Ishikawa (cell line): Measurements from ENCODE around the gene LAMB4.

ENCODE experiments used
- CEBPB ChIP-seq: IDR thresholded peaks from 2 replicates; pipeline ENCODE4 v1.6.1; 2012
- CREB1 ChIP-seq: IDR thresholded peaks from 2 replicates; pipeline ENCODE4 v1.6.1; 2012; ENCODE audit warnings: low read depth
- EGR1 ChIP-seq: IDR thresholded peaks from 2 replicates; pipeline ENCODE4 v1.6.1; 2012
- EP300 ChIP-seq: IDR thresholded peaks from 2 replicates; pipeline ENCODE4 v1.6.1; 2012; ENCODE audit warnings: borderline replicate concordance
- FOXM1 ChIP-seq: IDR thresholded peaks from 2 replicates; pipeline ENCODE4 v1.6.1; 2012; ENCODE audit warnings: low read depth, borderline replicate concordance
- NFIC ChIP-seq: IDR thresholded peaks from 2 replicates; pipeline ENCODE4 v1.6.1; 2012
- RAD21 ChIP-seq: IDR thresholded peaks from 2 replicates; pipeline ENCODE4 v1.6.1; 2012; ENCODE audit warnings: low read depth
- TAF1 ChIP-seq: IDR thresholded peaks from 2 replicates; pipeline ENCODE4 v1.6.1; 2012; ENCODE audit warnings: low read depth, mild to moderate bottlenecking
- TCF12 ChIP-seq: IDR thresholded peaks from 2 replicates; pipeline ENCODE4 v1.6.1; 2012; ENCODE audit warnings: low read depth
- TEAD4 ChIP-seq: IDR thresholded peaks from 2 replicates; pipeline ENCODE4 v1.6.1; 2012
- YY1 ChIP-seq: IDR thresholded peaks from 2 replicates; pipeline ENCODE4 v1.6.1; 2012; ENCODE audit warnings: low read depth
- ZBTB7A ChIP-seq: IDR thresholded peaks from 2 replicates; pipeline ENCODE4 v1.6.1; 2012; ENCODE audit warnings: low read depth
- TF ChIP-seq, protein P1 (sequence below): IDR thresholded peaks from 2 replicates; pipeline ENCODE4 v1.6.1; 2012
- TF ChIP-seq, protein P2 (sequence below): IDR thresholded peaks from 2 replicates; pipeline ENCODE4 v1.6.1; 2012; ENCODE audit warnings: low read depth, mild to moderate bottlenecking
- TF ChIP-seq, protein P3 (sequence below): IDR thresholded peaks from 2 replicates; pipeline ENCODE4 v1.6.1; 2012

The LAMB4 gene

DNA sequence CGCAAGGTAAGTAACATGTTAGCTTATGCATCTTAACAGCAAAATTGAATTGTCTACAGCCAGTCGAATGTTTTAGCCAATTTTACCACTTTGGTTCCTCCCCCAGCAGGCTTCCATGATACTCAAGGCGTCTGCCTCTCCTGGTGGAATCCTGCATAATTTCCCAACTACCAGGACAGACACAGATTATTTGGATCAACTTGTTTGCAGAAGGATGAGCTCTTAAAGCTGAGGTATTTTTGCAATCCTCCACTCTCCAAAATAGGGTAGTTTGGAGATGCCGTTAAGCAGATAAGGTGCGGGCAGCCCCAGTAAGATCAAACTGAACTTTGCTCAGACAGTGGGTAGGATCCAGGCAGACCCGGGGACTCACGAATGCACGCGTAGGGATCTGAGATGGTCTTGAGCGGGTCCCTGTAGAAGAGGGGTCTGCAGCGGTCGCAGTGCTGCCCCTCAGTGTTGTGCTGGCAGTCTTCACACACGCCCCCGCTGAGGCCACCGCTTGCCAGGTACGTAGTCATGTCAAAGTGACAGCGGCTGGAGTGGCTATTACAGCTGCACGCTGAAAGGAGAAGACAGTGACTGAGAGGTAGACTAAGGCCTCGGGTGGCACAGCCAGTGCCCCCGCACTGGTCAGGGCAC lies 27.4 kb downstream of the LAMB4 start:
- TF ChIP-seq ZBTB7A (no peak), FOXM1 (no peak), CEBPB (no peak), TEAD4 (no peak), YY1 (no peak), TAF1 (no peak), EGR1 (no peak)
- TF ChIP-seq, protein P1, sequence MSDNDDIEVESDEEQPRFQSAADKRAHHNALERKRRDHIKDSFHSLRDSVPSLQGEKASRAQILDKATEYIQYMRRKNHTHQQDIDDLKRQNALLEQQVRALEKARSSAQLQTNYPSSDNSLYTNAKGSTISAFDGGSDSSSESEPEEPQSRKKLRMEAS = no peak

DNA sequence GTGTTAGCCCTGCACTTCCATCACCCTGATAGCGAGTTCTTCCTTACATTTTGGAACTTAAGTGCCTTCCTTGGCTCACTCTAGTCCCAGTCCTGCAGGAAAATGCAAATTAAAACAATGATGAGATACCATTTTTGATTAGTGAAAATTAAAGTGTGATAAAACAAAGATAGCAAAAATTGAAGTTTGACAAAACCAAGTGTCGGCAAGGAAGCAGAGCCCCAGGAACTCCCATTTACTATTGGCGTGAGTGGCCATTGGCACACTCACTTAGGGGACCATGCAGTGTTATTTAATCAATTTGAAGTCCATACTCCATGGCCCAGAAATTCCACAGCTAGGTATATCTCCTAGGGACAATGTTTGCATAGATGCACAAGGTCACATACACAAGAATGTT lies 28.4 kb downstream of the LAMB4 start:
- TF ChIP-seq, protein P2, sequence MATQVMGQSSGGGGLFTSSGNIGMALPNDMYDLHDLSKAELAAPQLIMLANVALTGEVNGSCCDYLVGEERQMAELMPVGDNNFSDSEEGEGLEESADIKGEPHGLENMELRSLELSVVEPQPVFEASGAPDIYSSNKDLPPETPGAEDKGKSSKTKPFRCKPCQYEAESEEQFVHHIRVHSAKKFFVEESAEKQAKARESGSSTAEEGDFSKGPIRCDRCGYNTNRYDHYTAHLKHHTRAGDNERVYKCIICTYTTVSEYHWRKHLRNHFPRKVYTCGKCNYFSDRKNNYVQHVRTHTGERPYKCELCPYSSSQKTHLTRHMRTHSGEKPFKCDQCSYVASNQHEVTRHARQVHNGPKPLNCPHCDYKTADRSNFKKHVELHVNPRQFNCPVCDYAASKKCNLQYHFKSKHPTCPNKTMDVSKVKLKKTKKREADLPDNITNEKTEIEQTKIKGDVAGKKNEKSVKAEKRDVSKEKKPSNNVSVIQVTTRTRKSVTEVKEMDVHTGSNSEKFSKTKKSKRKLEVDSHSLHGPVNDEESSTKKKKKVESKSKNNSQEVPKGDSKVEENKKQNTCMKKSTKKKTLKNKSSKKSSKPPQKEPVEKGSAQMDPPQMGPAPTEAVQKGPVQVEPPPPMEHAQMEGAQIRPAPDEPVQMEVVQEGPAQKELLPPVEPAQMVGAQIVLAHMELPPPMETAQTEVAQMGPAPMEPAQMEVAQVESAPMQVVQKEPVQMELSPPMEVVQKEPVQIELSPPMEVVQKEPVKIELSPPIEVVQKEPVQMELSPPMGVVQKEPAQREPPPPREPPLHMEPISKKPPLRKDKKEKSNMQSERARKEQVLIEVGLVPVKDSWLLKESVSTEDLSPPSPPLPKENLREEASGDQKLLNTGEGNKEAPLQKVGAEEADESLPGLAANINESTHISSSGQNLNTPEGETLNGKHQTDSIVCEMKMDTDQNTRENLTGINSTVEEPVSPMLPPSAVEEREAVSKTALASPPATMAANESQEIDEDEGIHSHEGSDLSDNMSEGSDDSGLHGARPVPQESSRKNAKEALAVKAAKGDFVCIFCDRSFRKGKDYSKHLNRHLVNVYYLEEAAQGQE = no peak
- TF ChIP-seq EGR1 = no peak
- TF ChIP-seq TEAD4 = no peak
- TF ChIP-seq, protein P1 = no peak
- no peak for TF ChIP-seq TCF12
- no peak for TF ChIP-seq CREB1
- TF ChIP-seq, protein P3, sequence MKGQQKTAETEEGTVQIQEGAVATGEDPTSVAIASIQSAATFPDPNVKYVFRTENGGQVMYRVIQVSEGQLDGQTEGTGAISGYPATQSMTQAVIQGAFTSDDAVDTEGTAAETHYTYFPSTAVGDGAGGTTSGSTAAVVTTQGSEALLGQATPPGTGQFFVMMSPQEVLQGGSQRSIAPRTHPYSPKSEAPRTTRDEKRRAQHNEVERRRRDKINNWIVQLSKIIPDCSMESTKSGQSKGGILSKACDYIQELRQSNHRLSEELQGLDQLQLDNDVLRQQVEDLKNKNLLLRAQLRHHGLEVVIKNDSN = no peak
- no peak for TF ChIP-seq CEBPB
- no peak for TF ChIP-seq ZBTB7A
- no peak for TF ChIP-seq YY1
- TF ChIP-seq RAD21 = no peak
- no peak for TF ChIP-seq NFIC
- no peak for TF ChIP-seq TAF1
- TF ChIP-seq EP300 = no peak
- no peak for TF ChIP-seq FOXM1

DNA sequence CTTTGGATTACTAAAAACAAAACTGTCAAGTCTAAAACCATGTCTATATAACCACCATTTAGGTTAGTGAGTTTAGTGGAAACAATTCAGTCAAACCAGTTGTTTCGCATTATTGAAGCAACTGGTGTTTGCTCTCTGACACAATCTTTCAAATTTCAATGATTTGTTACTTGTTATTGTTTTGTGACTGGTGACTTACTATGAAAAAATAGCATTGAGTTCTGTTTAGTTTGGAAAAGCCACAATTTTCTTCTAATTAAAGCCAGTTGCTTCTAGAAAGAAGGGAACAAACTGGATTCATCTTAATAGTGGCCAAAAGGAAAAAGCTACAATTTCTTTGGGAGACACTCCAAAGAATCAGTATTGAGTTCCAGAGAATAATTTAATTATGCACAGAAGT lies 30.4 kb downstream of the LAMB4 start:
- no peak for TF ChIP-seq NFIC
- TF ChIP-seq, protein P1 = no peak

DNA sequence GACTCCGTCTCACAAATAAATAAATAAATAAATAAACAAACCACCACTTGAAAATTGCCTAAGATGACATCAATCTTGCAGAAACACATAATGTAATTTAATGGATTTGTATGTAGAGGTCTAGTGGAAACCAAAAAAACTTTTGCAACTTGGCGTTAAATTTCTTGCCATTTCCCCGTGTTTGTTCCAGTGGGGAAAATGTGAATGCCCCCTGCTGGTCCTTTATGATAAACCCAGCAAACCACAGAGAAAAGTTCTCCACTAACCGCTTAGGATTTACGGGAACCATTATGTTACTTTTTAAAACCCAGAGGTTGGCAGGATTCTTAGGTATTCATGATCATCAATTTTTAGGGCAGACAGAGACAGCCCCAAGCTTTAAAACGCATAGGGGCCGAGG lies 32.5 kb downstream of the LAMB4 start:
- TF ChIP-seq RAD21 (no peak), CREB1 (no peak), ZBTB7A (no peak), CEBPB (no peak), EGR1 (no peak)
- TF ChIP-seq, protein P1 = no peak

DNA sequence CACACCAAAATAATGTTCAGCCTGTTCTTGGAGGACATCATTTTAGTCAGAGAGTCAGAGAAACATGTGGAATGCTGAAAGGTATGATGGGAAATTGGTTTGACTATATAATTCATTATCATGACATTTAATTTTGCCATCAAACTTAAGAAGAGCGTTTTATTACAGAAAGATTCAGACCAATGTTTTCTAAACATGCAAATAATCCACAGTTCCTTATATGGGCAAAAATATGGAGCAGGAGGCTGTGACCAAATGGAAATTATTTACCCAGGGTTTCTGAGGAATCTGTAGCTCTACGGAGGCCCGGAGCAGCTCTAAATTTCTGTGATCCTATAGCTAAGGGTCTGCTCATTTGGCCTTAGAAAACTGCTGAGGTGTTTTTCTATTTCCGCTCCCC lies 33.2 kb downstream of the LAMB4 start:
- TF ChIP-seq EP300 = no peak
- TF ChIP-seq RAD21 = no peak
- TF ChIP-seq NFIC = no peak
- TF ChIP-seq ZBTB7A = no peak
- TF ChIP-seq EGR1 = no peak
- no peak for TF ChIP-seq CREB1
- TF ChIP-seq, protein P2 = no peak
- no peak for TF ChIP-seq CEBPB
- TF ChIP-seq FOXM1 = no peak
- TF ChIP-seq YY1 = no peak
- TF ChIP-seq, protein P1 = no peak
- no peak for TF ChIP-seq TEAD4
- TF ChIP-seq, protein P3 = no peak
- no peak for TF ChIP-seq TCF12
- TF ChIP-seq TAF1 = no peak
